GM21447 (cell line): ENCODE results near the gene VWA1.

Experiments used
- ATAC-seq: cut with Tn5 transposase; IDR thresholded peaks from one replicate; pipeline ENCODE4 v1.9.1; 2021; ENCODE audit not compliant: unreplicated experiment

Gene VWA1, protein sequence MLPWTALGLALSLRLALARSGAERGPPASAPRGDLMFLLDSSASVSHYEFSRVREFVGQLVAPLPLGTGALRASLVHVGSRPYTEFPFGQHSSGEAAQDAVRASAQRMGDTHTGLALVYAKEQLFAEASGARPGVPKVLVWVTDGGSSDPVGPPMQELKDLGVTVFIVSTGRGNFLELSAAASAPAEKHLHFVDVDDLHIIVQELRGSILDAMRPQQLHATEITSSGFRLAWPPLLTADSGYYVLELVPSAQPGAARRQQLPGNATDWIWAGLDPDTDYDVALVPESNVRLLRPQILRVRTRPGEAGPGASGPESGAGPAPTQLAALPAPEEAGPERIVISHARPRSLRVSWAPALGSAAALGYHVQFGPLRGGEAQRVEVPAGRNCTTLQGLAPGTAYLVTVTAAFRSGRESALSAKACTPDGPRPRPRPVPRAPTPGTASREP

DNA sequence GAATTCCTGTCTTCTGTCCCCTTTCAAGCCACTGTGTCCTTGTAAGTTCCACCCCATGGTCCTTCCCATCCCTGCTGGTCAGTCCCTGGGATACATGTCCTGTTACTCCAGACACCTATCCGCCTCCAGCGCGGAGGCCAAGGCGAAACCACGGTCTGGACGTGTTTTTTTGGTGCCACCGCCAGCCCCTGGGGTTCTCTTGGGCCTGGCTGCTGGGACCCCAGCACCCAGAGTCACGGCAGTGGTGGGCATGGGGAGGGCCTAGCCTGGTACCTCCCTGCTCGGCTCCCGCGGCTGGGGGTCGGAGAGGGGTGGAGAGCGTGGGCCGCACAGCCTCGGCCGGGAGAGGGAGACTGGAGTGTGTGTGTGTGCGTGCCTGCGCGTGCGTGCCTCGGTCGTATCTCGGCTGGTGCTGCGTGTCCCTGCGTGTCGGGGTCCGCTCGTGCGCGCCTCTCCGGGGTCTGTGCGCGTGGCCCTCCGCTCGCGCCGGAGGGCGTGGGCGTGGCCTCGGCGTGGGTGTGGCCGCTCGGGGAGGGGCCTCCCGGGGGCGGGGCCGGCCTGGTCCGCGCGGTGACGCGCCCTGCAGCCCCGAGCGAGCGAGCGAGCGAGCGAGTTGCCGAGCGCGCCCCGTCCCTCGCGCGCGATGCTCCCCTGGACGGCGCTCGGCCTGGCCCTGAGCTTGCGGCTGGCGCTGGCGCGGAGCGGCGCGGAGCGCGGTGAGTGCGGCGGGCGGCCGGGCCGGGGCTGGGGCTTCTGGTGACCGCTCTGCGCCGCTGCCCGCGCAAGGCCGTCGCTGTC, at the start of gene VWA1:
TSS of gene VWA1 (plus strand) at position 585 of the 798 bp plus-strand sequence. CDS start at position 644, 59 bp downstream.
- ATAC-seq: no peak

DNA sequence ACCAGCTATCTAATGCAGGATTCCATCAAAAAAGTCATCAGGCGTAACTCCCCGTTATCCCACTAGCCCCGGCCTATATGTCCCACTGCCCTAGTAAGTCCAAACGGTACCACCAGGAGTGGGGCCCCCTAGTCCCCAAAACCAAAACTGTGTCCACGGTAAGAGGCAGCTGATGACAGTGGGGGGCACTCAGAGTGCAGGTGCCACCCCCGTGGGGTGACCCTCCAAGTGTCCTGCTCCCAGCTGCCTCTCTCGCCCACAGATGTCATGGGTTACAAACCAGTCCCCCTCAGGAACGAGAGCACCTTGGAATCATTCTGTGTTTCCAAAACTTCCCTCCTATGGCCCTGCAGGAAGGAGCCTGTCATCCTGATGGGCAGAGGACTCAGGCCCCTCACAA, 49.6 kb upstream of the VWA1 start:
- ATAC-seq: no peak

DNA sequence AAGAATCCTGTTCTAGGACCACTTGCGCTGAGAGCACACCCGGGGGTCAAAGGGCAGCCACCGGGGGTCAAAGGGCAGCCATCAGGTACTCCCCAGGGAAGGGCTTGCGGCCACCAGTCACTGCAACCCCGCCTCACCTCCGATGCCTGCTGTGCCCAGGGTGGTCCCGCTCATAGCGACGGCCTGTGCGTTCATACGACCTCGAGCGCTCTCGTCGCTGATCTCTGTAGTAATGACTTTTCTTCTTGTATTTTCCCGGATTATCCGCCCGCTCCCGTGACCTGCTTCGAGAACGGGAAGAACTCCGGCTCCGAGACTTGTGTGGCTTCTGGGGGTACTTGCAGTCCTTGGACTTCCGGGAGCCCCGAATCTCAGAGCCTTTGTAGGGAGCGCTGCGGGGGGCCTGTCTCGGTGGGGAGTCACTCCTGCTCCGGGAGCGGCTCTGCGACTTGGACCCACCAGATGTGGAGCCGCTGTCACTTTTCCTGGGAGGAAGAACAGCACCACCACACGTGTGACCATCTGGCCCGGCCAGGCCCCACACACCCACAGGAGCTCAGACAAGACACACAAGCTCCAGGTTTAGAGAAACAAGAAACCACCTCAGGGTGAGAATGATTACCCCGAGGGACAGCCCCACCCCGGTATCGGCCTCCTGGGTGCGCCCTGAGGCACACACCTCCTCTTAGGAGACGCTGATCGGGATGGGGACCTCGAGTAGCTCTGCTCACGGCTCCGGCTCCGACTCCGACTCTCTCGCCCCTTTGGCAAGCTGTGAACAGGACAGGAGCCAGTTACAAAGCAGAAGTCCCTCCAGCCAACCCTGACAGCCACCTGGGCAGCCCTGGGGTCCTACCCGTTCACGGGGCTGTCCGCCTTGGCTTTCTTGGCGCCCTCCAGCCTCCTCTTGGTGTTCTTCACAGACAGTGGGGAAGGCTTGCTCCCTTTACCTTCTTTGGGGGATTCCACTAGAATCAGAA, 48.1 kb upstream of the VWA1 start:
- no peak for ATAC-seq

DNA sequence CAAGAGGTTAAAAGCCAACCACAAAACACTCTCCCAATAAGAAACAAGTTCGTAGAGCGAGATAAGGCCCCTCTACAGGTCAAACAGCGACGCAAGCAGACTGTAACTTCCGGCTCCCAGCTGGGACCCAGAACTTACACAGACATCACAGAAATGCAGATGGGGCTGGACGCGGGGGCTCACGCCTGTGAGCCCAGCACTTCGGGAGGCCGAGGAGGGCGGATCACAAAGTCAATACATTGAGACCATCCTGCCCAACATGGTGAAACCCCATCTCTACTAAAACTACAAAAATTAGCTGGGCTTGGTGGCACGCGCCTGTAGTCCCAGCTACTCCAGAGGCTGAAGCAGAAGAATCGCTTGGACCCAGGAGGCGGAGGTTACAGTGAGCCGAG, 47.4 kb upstream of the VWA1 start:
- ATAC-seq: no peak

DNA sequence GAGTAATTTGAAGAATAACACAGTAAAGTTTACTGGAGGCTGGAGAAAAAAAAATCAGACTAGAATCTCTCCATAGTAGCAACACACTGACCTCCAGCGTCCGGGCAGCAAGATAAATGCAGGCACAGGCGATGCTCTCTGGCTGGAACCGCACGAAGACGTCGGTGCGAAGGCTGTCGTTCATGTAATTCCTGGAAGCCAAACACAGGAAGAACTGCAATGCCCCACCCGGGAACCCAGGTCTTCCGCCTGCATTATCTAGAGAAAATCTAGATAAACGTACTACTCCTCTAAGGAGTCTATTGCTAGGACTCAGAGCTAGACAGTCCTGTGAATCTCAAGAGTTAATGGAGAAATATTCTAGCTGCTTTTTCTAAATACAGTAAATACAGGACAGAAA, 44.8 kb upstream of the VWA1 start:
- no peak for ATAC-seq

DNA sequence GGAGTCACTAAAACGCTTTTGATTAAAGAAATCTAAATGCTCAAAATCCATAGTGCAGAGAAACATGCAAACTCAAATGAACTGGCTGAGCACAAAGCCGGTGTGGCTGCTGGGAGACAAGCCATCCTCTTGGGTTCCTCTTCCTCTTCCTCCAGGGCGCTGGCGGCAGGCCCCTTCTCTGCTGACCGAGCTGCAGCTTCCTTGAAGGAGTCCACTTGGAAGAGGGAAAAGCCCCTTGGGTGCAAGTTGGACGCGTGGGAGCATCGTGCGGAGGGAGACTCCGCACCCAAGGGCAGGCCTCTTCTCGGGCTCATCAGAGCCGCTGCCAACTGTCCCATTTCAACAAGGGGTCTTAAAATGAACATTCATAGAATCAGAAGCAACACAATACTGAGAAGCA, 44.3 kb upstream of the VWA1 start:
- ATAC-seq: no peak

DNA sequence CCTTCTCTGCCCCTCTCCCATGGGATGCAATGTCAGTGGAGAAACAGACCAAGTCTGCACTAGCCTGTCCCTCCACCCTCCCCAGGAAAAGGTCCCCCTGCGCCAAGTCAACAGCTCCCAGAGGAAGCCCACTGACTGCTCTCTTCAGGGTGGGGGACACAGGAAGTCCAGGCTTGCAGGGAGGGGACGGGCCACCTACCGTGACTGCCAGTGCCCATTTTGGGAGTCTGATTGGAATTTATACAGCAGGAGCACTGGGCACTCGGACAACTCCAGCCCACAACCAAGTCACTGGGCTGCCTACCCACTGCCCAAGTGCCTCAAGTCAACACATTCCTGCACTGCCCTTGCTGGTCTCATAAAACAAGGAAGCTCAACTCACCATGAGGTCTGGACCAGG, 42.5 kb upstream of the VWA1 start:
- ATAC-seq: no peak

DNA sequence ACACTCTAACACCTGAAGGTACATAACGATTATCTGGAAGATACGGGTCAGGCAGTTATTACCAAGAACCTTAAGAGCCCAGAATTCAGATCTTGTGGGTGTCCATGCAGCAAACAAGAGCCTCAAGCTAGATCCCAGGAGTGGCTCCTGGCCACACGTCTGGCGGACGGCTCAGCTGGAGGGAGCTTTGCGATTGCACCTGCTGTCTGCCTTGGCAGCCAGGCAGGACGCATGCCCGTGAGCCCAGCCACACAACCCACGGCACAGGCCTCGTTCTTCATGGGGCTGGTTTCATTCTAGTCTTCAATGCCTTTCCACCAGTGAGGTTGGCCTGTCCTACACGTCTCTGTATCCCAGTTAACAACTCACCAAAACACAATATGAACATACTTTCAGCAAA, 42.1 kb upstream of the VWA1 start:
- ATAC-seq: no peak

DNA sequence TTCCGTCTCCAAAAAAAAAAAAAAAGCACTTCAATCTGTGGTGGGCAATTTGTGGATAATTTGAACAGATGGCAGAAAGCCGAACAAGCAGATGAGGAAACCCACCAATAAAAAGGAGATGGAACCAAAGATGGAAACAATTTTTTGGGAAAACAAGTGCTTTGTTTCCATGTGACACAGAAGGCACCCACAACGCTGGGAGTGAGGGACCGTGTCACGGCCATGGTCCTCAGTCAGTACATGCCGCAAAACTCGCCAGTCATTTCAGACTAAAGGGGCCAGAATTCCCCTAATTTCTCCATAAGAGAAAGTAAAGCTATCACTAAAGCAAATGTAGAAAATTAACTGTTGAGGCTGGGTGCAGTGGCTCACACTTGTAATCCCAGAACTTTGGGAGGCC, 41.4 kb upstream of the VWA1 start:
- ATAC-seq: no peak

DNA sequence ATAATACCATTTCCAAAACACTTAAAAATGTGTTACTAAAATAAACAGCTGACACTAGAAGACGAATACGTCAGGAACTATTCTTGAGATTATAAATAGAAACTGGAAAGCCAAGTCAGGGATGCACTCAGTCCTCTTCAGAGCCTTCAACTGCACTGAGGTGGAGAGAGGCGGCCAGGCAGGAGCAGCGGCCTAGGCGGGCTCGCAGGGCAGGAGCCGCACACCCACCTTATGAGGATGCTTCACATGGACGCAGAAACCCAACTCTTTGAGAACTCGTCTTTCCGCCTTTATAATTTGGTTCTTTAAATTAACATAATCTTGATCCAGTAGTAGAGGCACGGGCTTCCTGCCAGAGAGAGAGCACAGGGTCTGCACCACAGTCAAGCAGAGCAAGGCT, 40.3 kb upstream of the VWA1 start:
- ATAC-seq: no peak

DNA sequence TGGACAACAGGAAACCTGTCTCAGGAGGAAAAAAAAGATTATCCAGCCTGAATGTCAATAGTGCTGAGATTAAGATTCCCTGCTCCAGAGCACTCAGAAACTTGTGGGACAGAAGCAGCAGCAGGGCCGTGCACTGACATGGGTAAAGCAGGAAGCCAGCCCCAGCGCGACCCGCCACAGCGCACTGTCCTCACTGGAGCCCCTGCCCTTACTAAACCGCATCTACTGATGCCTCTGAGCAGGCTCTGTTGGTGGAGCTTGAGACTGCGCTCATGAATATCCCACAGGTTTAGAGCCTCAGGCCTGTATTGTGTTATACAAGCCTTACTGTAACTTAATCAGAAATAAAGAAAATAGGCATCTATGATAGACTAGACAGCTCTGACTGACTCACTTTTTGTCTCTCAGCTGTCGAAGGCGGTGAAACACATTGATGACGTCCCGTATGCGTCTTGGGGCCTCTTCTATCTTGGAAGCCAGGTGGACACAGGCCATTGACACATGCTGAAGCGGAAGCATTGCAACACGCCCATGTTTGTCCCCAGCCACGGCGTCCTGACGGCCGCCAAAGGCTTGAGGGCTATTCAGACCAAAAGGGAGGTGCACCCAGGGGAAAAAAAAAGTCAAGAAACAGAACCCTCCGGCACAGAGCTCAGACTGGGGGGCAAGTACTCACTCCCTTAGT, 37.5 kb upstream of the VWA1 start:
- ATAC-seq: no peak

DNA sequence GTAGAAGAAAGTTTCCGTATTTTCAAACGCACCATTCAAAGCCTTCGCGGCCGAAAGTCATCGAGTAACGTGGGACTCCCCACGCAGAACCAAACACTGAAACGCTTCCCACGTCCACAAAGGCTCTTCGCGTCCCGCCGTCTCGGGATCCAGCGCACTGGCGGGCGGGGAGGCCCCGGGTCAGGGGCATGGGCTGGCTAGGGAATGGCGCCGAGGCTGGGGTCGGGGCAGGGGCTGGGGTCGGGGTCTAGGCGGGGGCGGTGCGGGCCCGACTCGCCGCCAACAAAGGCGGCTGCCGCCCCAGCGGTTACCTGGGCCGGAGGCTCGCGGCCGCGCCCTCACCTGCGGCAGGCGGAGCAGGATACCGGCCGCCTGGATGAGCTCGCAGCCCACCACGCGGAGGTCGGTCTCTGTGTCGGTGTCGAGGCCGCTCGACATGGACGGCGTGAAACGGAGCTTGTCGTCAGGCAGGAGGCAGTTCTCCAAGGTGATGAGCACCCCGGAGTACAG, 36.8 kb upstream of the VWA1 start:
- peak; percentile 2 for ATAC-seq

DNA sequence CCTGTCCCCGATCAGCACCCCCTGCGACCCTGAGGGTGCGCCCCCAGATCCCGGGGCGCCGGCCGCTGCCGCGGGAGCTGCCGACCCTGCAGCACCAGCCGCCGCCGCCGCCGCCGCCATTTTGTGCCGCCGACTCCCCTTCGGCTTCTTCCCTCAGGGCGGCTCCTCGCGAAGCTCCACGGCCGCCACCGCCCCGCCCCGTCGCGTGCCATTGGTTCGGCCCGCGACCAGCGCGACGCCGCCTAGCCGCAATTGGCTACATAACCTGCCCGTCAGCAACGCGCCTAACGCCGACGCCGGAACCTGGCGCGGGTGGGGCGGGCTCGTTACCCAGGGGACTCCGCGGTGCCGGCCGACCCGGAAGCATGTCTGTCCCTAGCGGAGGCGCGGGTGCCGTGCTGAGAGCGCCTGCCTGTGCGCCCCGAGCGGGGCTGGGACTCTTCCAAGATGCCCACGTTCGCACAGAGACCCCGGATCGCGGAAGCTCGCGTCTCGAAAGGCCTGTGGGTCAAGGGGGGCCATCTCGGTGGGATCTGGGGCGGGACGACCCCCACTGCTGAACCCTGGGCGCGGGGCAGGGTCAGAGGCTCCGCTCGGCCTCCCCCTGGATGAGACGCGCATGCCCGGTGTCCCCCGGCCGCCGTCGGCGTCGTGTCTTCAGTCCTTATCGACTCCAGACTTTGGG, 36.2 kb upstream of the VWA1 start, which contains the start of gene CCNL2:
TSS of gene CCNL2 (minus strand) at position 149 of the 685 bp plus-strand sequence. CDS start at position 120, 29 bp downstream.
- peak; percentile 91 for ATAC-seq

DNA sequence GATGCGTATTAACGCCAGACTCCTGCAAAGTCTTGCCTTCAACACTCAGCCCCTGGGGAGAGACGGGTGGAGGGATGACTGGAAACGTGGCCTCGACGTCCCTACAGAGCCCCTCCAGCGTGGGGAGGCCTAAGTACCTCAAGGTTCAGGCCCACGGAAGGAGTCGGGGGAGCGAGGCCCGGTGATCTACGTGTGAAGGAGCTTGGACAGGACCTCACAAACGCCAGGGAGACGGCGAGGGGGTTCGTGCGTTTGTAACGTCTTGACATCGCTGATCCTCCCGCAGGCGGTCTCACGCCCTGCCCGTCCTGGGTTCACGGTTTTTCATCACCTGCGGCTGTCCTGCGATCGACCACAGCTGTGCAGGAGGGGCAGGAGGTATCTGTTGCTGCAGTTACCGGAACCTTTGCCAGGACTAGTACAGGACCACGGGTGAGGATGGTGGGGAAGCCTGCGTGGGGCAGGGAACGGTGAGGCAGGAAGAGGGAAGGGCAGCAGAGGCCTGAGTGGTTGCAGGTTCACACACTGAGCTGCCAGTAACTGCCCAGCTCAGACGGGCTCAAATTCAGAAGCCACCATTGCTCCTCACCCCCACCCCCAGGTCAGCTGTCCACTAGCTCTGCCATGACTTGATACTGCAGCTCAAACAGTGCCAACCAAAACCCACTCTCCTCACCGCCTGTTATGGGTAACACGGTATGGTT, 35.5 kb upstream of the VWA1 start:
- ATAC-seq: no peak

DNA sequence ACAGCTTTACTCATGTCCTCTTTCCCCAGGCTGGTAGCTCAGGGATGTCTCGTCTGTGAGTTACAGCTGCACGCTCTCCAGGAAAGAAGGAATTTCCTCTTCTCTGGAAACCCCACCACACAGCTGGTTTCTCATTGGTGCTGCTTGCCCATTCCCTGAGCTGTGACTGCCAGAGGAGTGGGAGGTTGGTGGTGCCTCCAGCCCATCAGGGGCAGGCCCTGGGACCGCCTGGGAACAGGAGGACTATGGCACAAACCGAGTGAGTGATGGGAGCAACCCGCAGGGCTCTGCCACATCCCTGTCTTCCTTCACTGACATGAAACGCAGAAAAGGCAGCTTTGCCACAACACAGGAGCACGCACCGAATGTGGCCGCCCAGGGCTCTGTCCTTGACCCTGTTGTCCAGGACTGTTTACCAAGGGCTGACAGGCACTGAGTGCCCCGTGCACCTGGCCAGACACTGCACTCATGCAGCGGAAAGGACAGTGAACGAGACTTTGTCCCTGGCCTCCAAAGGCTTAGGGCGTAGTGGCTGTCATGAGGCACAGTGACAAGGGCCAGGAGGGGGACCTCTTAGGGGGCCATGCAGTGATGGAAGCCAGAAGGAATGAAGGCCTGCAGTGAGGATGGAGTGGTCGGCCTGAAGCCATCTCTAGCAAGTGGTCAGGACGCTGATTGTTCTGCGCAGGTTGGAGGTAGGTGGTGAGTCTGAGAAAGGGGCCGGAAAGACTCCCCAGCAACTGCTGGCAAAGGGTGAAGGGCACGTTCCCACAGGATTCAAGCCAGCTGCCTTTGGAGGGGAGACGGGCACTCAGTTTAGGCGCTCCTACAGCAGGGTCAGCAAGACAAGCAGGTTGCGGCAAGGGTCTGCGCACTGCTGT, 34.7 kb upstream of the VWA1 start:
- ATAC-seq: no peak

DNA sequence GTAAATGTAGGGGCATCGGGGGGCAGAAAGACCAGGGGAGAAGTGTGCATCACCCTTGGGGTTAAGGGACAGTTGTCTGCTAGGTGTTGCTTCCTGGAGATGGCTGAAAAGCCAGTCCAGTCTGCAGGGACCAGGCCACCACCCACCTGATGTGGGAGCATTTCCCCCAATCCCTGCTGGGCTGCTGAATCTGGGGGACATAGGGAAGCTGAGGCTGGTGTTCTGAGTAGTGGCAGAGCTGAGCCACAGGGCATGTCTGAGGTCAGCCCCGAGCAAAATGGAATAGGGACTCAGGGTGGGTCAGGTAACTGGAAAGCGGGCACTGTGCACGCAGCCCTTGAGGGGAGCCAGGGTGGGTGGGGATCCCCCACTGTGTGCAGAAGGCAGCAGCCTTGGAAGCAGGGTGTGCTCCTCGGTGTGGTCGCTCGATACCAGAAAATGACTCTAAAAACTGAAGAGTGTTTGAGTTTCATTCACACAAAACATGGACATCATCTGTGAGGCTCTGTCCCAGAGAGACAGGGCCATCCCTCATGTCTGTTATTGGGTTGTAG, 34.0 kb upstream of the VWA1 start:
- no peak for ATAC-seq

DNA sequence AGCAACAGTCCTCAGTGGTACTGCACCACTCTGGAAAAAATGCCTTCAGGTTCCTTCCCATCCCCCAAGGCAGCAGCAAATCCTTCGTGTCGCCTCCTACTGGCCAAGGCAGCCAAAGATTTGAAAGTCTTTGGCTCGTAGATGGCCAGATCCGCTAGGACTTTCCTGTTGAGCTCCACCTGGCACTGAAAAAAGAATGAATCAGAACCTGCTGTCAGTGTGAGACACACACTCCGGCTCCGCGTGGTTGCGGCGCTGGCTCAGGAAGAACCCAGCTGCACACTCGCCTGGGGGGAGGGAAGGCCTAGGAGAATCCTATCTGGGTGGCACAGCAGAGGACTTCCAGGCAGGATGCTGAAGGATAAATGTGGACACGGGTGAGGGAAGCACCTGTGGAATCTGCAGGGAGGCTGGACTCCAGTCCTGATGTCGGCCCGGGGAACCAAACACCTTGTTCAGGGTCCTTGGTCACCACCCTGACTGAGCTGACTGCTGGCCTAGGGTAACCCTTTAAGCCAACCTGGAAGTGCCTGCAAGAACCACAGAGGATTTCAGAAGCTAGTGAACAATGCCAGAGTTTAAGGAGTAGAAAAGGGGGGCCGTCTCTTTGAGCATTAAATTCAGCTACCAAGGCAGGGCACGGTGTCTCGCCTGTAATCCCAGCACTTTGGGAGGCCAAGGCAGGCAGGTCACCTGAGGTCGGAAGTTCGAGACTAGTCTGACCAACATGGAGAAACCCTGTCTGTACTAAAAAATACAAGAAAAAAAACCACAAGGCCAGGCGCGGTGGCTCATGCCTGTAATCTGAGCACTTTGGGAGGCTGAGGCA, 33.2 kb upstream of the VWA1 start:
- no peak for ATAC-seq
